Endodermal cell (in vitro differentiated cells): ENCODE results near the gene LRRN1. TPM values are rescaled to one million over a fixed set of nuclear protein-coding genes. Genes with fewer than 3 reads are reported as not detected.

Experiments
- DNase-seq: peaks from one replicate; pipeline ENCODE4 v3.0.0-alpha.2; 2017
- H3K27ac ChIP-seq: 2 replicates; pipeline ENCODE4 v1.5.1; 2013; ENCODE audit warnings: mild to moderate bottlenecking, low read depth, low read length, moderate library complexity
- H3K27me3 ChIP-seq: 2 replicates; pipeline ENCODE4 v1.6.1; 2013; ENCODE audit warnings: mild to moderate bottlenecking, low read length, moderate library complexity; ENCODE audit not compliant: insufficient read depth, control insufficient read depth, poor library complexity, severe bottlenecking
- H3K36me3 ChIP-seq: 2 replicates; pipeline ENCODE4 v1.7.0; 2013; ENCODE audit warnings: mild to moderate bottlenecking, low read length, moderate library complexity; ENCODE audit not compliant: control insufficient read depth, insufficient read depth
- H3K4me1 ChIP-seq: one replicate; pipeline ENCODE4 v1.7.0; 2013; ENCODE audit warnings: low read length; ENCODE audit not compliant: control insufficient read depth, insufficient read depth
- H3K4me3 ChIP-seq: 2 replicates; pipeline ENCODE4 v1.5.1; 2013; ENCODE audit warnings: mild to moderate bottlenecking, low read length, moderate library complexity
- H3K9ac ChIP-seq: 2 replicates; pipeline ENCODE4 v1.6.1; 2013; ENCODE audit warnings: mild to moderate bottlenecking, low read length, moderate library complexity; ENCODE audit not compliant: poor library complexity, severe bottlenecking; ENCODE audit errors: extremely low read depth
- H3K9me3 ChIP-seq: 2 replicates; pipeline ENCODE4 v1.6.1; 2013; ENCODE audit warnings: mild to moderate bottlenecking, low read length, moderate library complexity; ENCODE audit not compliant: control insufficient read depth
- H3K27ac Mint-ChIP-seq: 2 replicates; pipeline ENCODE4 v1.8.0; 2020; ENCODE audit warnings: mixed read lengths
- H3K27me3 Mint-ChIP-seq: 2 replicates; pipeline ENCODE4 v1.8.0; 2021; ENCODE audit warnings: mild to moderate bottlenecking, mixed read lengths; ENCODE audit not compliant: insufficient read depth
- H3K36me3 Mint-ChIP-seq: 2 replicates; pipeline ENCODE4 v1.8.0; 2020; ENCODE audit warnings: low read depth, mixed read lengths
- H3K4me1 Mint-ChIP-seq: 2 replicates; pipeline ENCODE4 v1.8.0; 2020; ENCODE audit warnings: mixed read lengths
- H3K4me3 Mint-ChIP-seq: 2 replicates; pipeline ENCODE4 v1.8.0; 2020; ENCODE audit warnings: mild to moderate bottlenecking, moderate library complexity, mixed read lengths
- H3K9me3 Mint-ChIP-seq: 2 replicates; pipeline ENCODE4 v1.8.0; 2020; ENCODE audit warnings: mild to moderate bottlenecking, mixed read lengths
- whole genome bisulfite sequencing, 2 experiments: methylation state at CpG; one replicate each; pipeline versions ENCODE4 v1.1.5 to v1.1.7; 2013; ENCODE audit warnings: missing lambda C conversion rate in 2 of 2, mixed read lengths in 1 of 2; ENCODE audit not compliant: insufficient coverage in 1 of 2, insufficient read length in 1 of 2; 5-methylcytosine and 5-hydroxymethylcytosine counted together
- total RNA-seq, 2 donors: library from RNA; stranded (reverse); fragmentation: NEBNext Ultra II Directional in 1 of 2; extraction: Animal tissue kit (Norgen Biotek cat#: 25700) in 1 of 2; gene quantifications; 2 replicates in 1 of 2; 3 replicates in 1 of 2; pipeline ENCODE4 v1.2.1, GENCODE V29; 2021
- TF ChIP-seq, protein P1 (sequence below): fragments of 200-600 bp; sonication (generic); conservative IDR thresholded peaks from 2 replicates; pipeline ENCODE4 v1.5.0; 2021; ENCODE audit warnings: antibody characterized with exemption, mild to moderate bottlenecking

LRRN1 gene
- total RNA-seq, 2 donors from 2014 or later: 109 to 222 TPM

DNA sequence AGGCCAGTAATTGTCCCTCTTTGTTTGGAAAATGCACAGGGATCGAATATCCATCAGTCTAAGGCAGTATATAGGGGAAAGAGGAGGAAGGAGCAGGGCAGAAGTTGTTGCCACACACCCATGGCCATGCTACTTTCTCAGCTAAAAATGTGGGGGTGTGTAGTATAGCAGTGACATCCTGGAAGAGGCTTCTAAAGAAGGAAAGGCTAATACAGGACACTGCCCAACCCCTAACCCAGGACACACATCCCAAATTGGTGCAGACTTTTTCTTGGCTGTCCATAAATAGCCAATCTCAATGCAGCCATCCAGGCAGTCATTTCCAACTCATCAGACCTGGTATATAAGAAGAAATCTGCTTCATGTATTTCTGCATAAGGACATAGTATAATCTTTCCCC is 33.1 kb upstream of the LRRN1 start:
- Mint-ChIP-seq H3K9me3 (no peaks in the 10 kb centered on the region), H3K36me3 (no peaks in the 10 kb centered on the region), H3K27ac (no peak overlapping the region), H3K4me3 (no peak overlapping the region), H3K4me1 (peaks cover 13% of the 10 kb centered on the region), H3K27me3 (no peaks in the 10 kb centered on the region)
- Histone ChIP-seq H3K36me3 (no peaks in the 10 kb centered on the region), H3K4me3 (no peak overlapping the region), H3K9ac (no peak overlapping the region), H3K27me3 (no peaks in the 10 kb centered on the region), H3K4me1 (no peaks in the 10 kb centered on the region), H3K27ac (no peak overlapping the region), H3K9me3 (no peaks in the 10 kb centered on the region)
- TF ChIP-seq, protein P1, sequence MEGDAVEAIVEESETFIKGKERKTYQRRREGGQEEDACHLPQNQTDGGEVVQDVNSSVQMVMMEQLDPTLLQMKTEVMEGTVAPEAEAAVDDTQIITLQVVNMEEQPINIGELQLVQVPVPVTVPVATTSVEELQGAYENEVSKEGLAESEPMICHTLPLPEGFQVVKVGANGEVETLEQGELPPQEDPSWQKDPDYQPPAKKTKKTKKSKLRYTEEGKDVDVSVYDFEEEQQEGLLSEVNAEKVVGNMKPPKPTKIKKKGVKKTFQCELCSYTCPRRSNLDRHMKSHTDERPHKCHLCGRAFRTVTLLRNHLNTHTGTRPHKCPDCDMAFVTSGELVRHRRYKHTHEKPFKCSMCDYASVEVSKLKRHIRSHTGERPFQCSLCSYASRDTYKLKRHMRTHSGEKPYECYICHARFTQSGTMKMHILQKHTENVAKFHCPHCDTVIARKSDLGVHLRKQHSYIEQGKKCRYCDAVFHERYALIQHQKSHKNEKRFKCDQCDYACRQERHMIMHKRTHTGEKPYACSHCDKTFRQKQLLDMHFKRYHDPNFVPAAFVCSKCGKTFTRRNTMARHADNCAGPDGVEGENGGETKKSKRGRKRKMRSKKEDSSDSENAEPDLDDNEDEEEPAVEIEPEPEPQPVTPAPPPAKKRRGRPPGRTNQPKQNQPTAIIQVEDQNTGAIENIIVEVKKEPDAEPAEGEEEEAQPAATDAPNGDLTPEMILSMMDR: no peak
- WGBS, 2 experiments: 77% methylated on average over 1 of the region's 1 CpG; no CpG with 5 or more reads in 1 of the 2 experiments
- no peak for DNase-seq

DNA sequence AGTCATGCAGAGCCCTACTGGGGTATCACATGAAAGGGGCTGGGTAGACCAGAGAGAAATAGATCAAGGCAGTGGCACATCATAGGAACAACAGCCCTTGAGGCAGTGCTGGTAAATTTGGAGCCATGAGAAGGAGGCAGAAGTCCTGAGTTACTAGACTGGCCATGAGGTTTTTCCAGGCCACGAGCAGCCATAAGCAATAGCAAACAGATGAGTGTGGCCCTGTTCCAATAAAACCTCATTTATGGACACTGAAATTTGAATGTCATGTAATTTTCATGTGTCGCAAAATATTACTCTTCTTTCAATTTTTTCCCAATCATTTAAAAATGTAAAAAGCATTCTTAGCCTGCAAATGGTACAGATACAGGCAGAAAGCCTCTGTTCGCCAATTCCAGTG is 28.1 kb upstream of the LRRN1 start:
- 98 to 100% methylated on average over 2 to 3 of the region's 3 CpGs for WGBS, 2 experiments
- H3K27me3 ChIP-seq: no peaks in the 10 kb centered on the region
- H3K36me3 ChIP-seq: no peaks in the 10 kb centered on the region
- no peaks in the 10 kb centered on the region for H3K4me1 ChIP-seq
- no peak overlapping the region for H3K27ac ChIP-seq
- no peak overlapping the region for H3K9ac ChIP-seq
- TF ChIP-seq, protein P1: no peak
- no peak overlapping the region for H3K4me3 ChIP-seq
- H3K27ac Mint-ChIP-seq: no peak overlapping the region
- peaks cover 14% of the 10 kb centered on the region for H3K9me3 ChIP-seq
- peaks cover 20% of the 10 kb centered on the region for H3K9me3 Mint-ChIP-seq
- no peaks in the 10 kb centered on the region for H3K27me3 Mint-ChIP-seq
- H3K4me3 Mint-ChIP-seq: no peak overlapping the region
- H3K4me1 Mint-ChIP-seq: no peaks in the 10 kb centered on the region
- DNase-seq: no peak
- H3K36me3 Mint-ChIP-seq: peaks cover 1% of the 10 kb centered on the region

DNA sequence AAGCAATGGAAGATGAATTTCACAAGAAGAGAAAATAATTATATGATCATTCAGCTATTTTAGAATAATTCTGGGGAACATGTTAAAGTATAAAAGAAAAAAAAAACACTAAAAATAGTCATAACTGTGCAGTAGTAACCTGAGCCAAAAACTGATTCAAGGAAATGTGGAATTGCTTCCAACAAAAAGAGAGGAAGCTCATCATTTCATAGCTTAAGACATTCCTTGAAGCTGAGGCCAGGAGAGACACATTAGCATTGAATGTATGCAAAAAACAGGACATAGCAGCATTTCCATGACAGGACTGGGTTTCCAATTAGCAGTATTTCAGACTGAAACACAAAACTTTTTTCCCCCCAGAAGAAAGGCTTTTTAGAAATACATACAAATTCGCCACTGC is 27.7 kb upstream of the LRRN1 start:
- WGBS, 2 experiments: 83% methylated on average over 1 of the region's 1 CpG; no CpG with 5 or more reads in 1 of the 2 experiments
- H3K4me3 Mint-ChIP-seq: no peak overlapping the region
- H3K9ac ChIP-seq: no peak overlapping the region
- no peaks in the 10 kb centered on the region for H3K4me1 ChIP-seq
- no peak overlapping the region for H3K4me3 ChIP-seq
- H3K4me1 Mint-ChIP-seq: no peaks in the 10 kb centered on the region
- TF ChIP-seq, protein P1: no peak
- H3K27me3 Mint-ChIP-seq: no peaks in the 10 kb centered on the region
- H3K36me3 ChIP-seq: no peaks in the 10 kb centered on the region
- no peak overlapping the region for H3K27ac Mint-ChIP-seq
- H3K36me3 Mint-ChIP-seq: peaks cover 1% of the 10 kb centered on the region
- no peaks in the 10 kb centered on the region for H3K27me3 ChIP-seq
- H3K27ac ChIP-seq: no peak overlapping the region
- DNase-seq: no peak
- H3K9me3 ChIP-seq: peaks cover 19% of the 10 kb centered on the region
- peaks cover 24% of the 10 kb centered on the region for H3K9me3 Mint-ChIP-seq
